HepG2 (cell line): ENCODE measurements around the gene NDUFAF8. TPM values are rescaled to one million over a fixed set of nuclear protein-coding genes. Genes with fewer than 3 reads are reported as not detected.

Experiments
- ATAC-seq: fragments of 200-7000 bp; cut with Tn5 transposase; 3 replicates; pipeline ENCODE4 v1.9.1; 2020; ENCODE audit warnings: mild to moderate bottlenecking, moderate library complexity
- BruUV-seq: library from RNA; stranded (reverse); fragments of 400-500 nt; replicated peaks from 2 replicates; lab custom pipeline; 2021; lab: Mats Ljungman, UMichigan
- CTCF ChIA-PET: fragments of 300-600 bp; formaldehyde crosslinking; extraction: SDS; loops from one replicate; lab custom pipeline; 2021; ENCODE audit warnings: low total read pairs, inconsistent platforms, low intra/inter-chr PET ratio; lab: Yijun Ruan, JAX
- POLR2A ChIA-PET: fragments of 350-600 bp; sonication (Branson Sonifier 250); formaldehyde crosslinking; loops from one replicate; lab custom pipeline; 2020; ENCODE audit warnings: antibody characterized with exemption, inconsistent platforms; lab: Yijun Ruan, JAX
- DNase-seq: peaks from one replicate; pipeline ENCODE4 v3.0.0-alpha.2; 2015; ENCODE audit warnings: low spot score
- FAIRE-seq: peaks from 3 replicates; lab custom pipeline; 2011; peaks lifted over from hg19 to GRCh38; lab: Jason Lieb, UNC
- H2AFZ ChIP-seq: one replicate; pipeline ENCODE4 v1.6.1; 2011; ENCODE audit warnings: low read length, inconsistent platforms
- H3K27ac ChIP-seq: fragments of 300-600 bp; 3 replicates; pipeline ENCODE4 v1.8.0; 2011; ENCODE audit warnings: mixed run types, mild to moderate bottlenecking, mixed read lengths, low read length, inconsistent platforms; ENCODE audit not compliant: insufficient read depth; ENCODE audit errors: extremely low read length
- H3K27me3 ChIP-seq, 2 experiments: fragments of 200-600 bp in 1 of 2; 2 replicates in 1 of 2; 3 replicates in 1 of 2; pipeline versions ENCODE4 v1.6.0 to v1.8.0; 2011; ENCODE audit warnings: low read length in 2 of 2, mild to moderate bottlenecking in 2 of 2, moderate library complexity in 2 of 2, inconsistent platforms in 1 of 2; ENCODE audit not compliant: insufficient read depth in 2 of 2, control insufficient read depth in 1 of 2
- H3K36me3 ChIP-seq, 2 experiments: fragments of 200-600 bp in 1 of 2; replicated peaks in 1 of 2; 2 replicates in 1 of 2; 3 replicates in 1 of 2; pipeline versions ENCODE4 v1.5.1 to v1.8.0; 2011; ENCODE audit warnings: low read length in 2 of 2, inconsistent platforms in 1 of 2; ENCODE audit not compliant: insufficient read depth in 2 of 2, control insufficient read depth in 1 of 2
- H3K4me1 ChIP-seq: 2 replicates; pipeline ENCODE4 v1.5.1; 2012; ENCODE audit warnings: low read length, inconsistent platforms; ENCODE audit not compliant: insufficient read depth
- H3K4me2 ChIP-seq: 2 replicates; pipeline ENCODE4 v1.6.0; 2011; ENCODE audit warnings: low read depth, low read length, inconsistent platforms
- H3K4me3 ChIP-seq, 3 experiments: fragments of 200-600 bp in 1 of 3; sonication (generic), shearing (Covaris generic) in 1 of 3; replicated peaks in 1 of 3; 2 replicates each; pipeline ENCODE4 v1.5.1; 2011 to 2016; ENCODE audit warnings: low read length in 3 of 3, inconsistent platforms in 2 of 3, low read depth in 2 of 3, mild to moderate bottlenecking in 2 of 3, control low read depth in 1 of 3, mixed read lengths in 1 of 3; ENCODE audit not compliant: insufficient read depth in 1 of 3
- H3K79me2 ChIP-seq: one replicate; pipeline ENCODE4 v1.6.1; 2011; ENCODE audit warnings: low read length, inconsistent platforms; ENCODE audit not compliant: insufficient read depth
- H3K9ac ChIP-seq: 2 replicates; pipeline ENCODE4 v1.6.0; 2011; ENCODE audit warnings: mild to moderate bottlenecking, low read depth, low read length, inconsistent platforms; ENCODE audit not compliant: insufficient read depth
- H3K9me3 ChIP-seq: 2 replicates; pipeline ENCODE4 v1.5.1; 2012; ENCODE audit warnings: mild to moderate bottlenecking, low read length
- H4K20me1 ChIP-seq: 2 replicates; pipeline ENCODE4 v1.6.0; 2011; ENCODE audit warnings: inconsistent platforms, mild to moderate bottlenecking, low read length, moderate library complexity; ENCODE audit not compliant: insufficient read depth
- AFF4 ChIP-seq: sonication (generic); formaldehyde crosslinking; IDR thresholded peaks from 2 replicates; pipeline ENCODE4 v1.4.0; 2020; ENCODE audit warnings: missing genetic modification reagents
- CENPX ChIP-seq: sonication (generic); formaldehyde crosslinking; IDR thresholded peaks from 2 replicates; pipeline ENCODE4 v1.9.0; 2021; ENCODE audit warnings: mild to moderate bottlenecking, missing genetic modification reagents, moderate library complexity
- CTCF ChIP-seq: sonication (generic); formaldehyde crosslinking; IDR thresholded peaks from 2 replicates; pipeline ENCODE4 v1.5.0; 2020; ENCODE audit warnings: mild to moderate bottlenecking, missing genetic modification reagents, moderate library complexity
- FLYWCH1 ChIP-seq: sonication (generic); formaldehyde crosslinking; IDR thresholded peaks from 2 replicates; pipeline ENCODE4 v1.8.1; 2023; ENCODE audit warnings: mild to moderate bottlenecking, missing genetic modification reagents
- MNT ChIP-seq: fragments of 450-650 bp; IDR thresholded peaks from 2 replicates; pipeline ENCODE4 v1.6.1; 2016
- WIZ ChIP-seq: sonication (generic); formaldehyde crosslinking; IDR thresholded peaks from 2 replicates; pipeline ENCODE4 v1.5.1; 2020; ENCODE audit warnings: mild to moderate bottlenecking, missing genetic modification reagents
- ZNF709 ChIP-seq: sonication (generic); formaldehyde crosslinking; IDR thresholded peaks from 2 replicates; pipeline ENCODE4 v1.5.0; 2020; ENCODE audit warnings: mild to moderate bottlenecking, missing genetic modification reagents
- ZNF746 ChIP-seq: sonication (generic); formaldehyde crosslinking; IDR thresholded peaks from 2 replicates; pipeline ENCODE4 v1.8.0; 2022; ENCODE audit warnings: mild to moderate bottlenecking, missing genetic modification reagents
- WGBS: methylation state at CpG from one replicate; pipeline ENCODE4 v1.1.6; 2017; ENCODE audit warnings: low lambda C conversion rate; 5-methylcytosine and 5-hydroxymethylcytosine counted together
- in situ Hi-C: cut with HindIII; loops from 2 replicates; pipeline ENCODE4 v1.10.0; 2017; ENCODE audit warnings: low pct_unique_long_range_greater_than_20kb; ENCODE audit not compliant: extremely low pct_ligation_motif_present
- intact Hi-C: fragments of 100-400 bp; cut with micrococcal nuclease; formaldehyde crosslinking; loops from one replicate; pipeline ENCODE4 v1.10.0; 2022; ENCODE audit not compliant: unreplicated experiment
- polyA plus RNA-seq, 8 experiments: library from polyadenylated mRNA; depleted of rRNA in 3 of 8; stranded (reverse) in 7 of 8; unstranded in 1 of 8; fragments of >200 nt; fragmentation: Illumina TruSeq in 4 of 8; extraction: Trizol in 4 of 8; gene quantifications; 2 replicates each; pipeline versions ENCODE4 v1.2.1 to v1.2.3, GENCODE V29; 2011 to 2016; ENCODE audit warnings: low read depth in 4 of 8, missing spikeins in 1 of 8, mixed read lengths in 1 of 8; ENCODE audit not compliant: insufficient read depth in 1 of 8
- total RNA-seq, 5 experiments: library from RNA; depleted of rRNA; stranded (reverse); fragments of >200 nt; fragmentation: Illumina TruSeq; extraction: Trizol; gene quantifications; 2 replicates each; pipeline ENCODE4 v1.2.3, GENCODE V29; 2016; ENCODE audit warnings: low read depth in 1 of 5

NDUFAF8 gene
- total and polyA plus RNA-seq, 2 of the 13 experiments (the other 11 are each of a cell fraction or from before 2014, with no cell fraction given), result 75.6 to 233 TPM

DNA sequence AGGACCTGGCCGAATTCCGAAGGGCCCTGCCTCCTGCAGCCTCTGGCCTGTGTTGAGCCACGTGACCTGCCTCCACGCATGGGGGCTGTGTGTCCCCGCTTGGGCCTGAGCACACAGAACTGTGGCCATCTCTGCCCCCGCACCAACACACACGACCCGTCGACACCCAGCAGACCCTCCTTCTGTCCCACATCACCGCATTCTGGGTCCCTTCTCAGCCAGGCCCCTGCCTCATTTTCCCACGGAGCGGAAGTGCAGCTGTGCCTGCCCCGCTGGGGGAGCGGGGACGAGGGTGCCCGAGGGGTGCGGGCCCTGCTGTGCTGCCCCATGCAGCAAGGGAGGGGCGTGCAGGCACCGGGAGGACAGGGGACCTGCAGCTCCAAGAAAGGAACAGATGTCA is 18.4 kb downstream of the NDUFAF8 start:
- Histone ChIP-seq H3K79me2 (no peaks in the 10 kb centered on the region), H3K4me3 (no peak overlapping the region), H3K9me3 (no peaks in the 10 kb centered on the region), H3K4me1 (peaks cover 19% of the 10 kb centered on the region), H3K36me3 (peaks cover 30 to 40% of the 10 kb centered on the region in 2 experiments), H3K27me3 (no peaks in the 10 kb centered on the region), H3K9ac (no peak overlapping the region), H3K4me2 (no peak overlapping the region), H3K27ac (no peak overlapping the region), H4K20me1 (peaks cover 4% of the 10 kb centered on the region; the same call in 1 of the 2 replicates), H2AFZ (no peak overlapping the region)
- intact Hi-C loops, result no loop called here
- BruUV-seq, result no TSS peak
- CTCF ChIA-PET, result no interaction called here
- ATAC-seq (no peak), DNase-seq (no peak), FAIRE-seq (no peak)
- POLR2A ChIA-PET, result no interaction called here
- TF ChIP-seq FLYWCH1 (CRISPR knock-in tag), result no peak
- 98% methylated on average over 19 of the region's 19 CpGs for WGBS
- in situ Hi-C loops, result loop anchor here (5.0 kb wide), 1 partner anchor 225 kb away; no protein-coding TSS in a partner anchor

DNA sequence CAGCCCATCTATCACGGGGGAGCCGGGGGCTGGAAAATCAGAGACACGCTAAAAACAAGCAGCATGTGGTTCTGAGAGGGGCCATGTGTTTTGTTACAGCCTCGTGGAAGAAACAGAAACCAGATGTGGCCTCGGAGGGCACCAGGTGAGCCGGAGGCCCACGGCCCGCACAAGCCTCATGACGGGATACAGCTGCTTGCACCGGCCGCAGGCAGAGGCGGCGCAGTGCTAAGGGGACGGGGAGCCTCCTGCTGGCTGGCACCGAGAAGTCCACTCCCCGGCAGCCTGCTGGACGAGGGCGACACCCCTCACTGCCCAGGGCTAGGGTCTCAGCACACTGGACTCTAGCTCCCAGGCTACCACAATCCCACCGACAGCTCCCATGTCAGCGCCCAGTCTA is 19.2 kb downstream of the NDUFAF8 start:
- ATAC-seq, result no peak
- BruUV-seq, result no TSS peak
- TF ChIP-seq ZNF709 (no peak), WIZ (no peak), MNT (peak; percentile 98), AFF4 (CRISPR knock-in tag) (no peak), CENPX (CRISPR knock-in tag) (no peak), CTCF (0 out of 2 replicates have a peak, but pooled peaks have one; percentile 24), ZNF746 (CRISPR knock-in tag) (no peak)
- TF ChIP-seq, all 625 proteins: peak for 2
- DNase-seq (no peak), FAIRE-seq (no peak)
- H3K27ac ChIP-seq, result no peak overlapping the region
- H3K36me3 ChIP-seq, result peaks cover 30 to 47% of the 10 kb centered on the region in 2 experiments
- CTCF ChIA-PET, result no interaction called here
- in situ Hi-C loops (loop anchor here (5.0 kb wide), 1 partner anchor 224 kb away; no protein-coding TSS in a partner anchor), intact Hi-C loops (no loop called here)
- peaks cover 4% of the 10 kb centered on the region; the same call in 1 of the 2 replicates for H4K20me1 ChIP-seq
- POLR2A ChIA-PET, result no interaction called here
- WGBS, result over 99% methylated on average over 18 of the region's 20 CpGs
- no peaks in the 10 kb centered on the region for H3K9me3 ChIP-seq
- no peak overlapping the region for H2AFZ ChIP-seq
- H3K4me3 ChIP-seq, result no peak overlapping the region
- H3K27me3 ChIP-seq, result no peaks in the 10 kb centered on the region
- H3K4me2 ChIP-seq, result no peak overlapping the region
- H3K9ac ChIP-seq, result no peak overlapping the region
- H3K79me2 ChIP-seq, result no peaks in the 10 kb centered on the region
- peaks cover 12% of the 10 kb centered on the region for H3K4me1 ChIP-seq
